Measurements from ENCODE around the gene ZNF235.

The ZNF235 gene

DNA sequence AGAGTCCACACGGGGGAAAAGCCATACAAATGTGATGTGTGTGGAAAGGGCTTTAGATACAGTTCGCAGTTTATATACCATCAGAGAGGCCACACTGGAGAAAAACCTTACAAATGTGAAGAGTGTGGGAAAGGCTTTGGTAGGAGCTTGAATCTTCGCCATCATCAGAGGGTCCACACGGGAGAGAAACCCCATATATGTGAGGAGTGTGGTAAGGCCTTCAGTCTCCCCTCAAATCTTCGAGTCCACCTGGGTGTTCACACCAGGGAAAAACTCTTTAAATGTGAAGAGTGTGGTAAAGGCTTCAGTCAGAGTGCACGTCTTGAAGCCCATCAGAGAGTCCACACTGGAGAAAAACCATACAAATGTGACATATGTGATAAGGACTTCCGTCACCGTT, 68.4 kb downstream of the ZNF235 start:
- POLR2A ChIA-PET: no interaction called here
- DNase-seq (ENCODE audit: extremely low spot score): no peak
- TF ChIP-seq HDGF (IDR thresholded peaks at IDR 0.05; ENCODE audit: borderline replicate concordance): no peak
- TF ChIP-seq FOXM1 (IDR thresholded peaks at IDR 0.05; ENCODE audit: borderline replicate concordance): no peak
- no peak for TF ChIP-seq NFRKB (IDR thresholded peaks at IDR 0.05)
- no peak for TF ChIP-seq SP1 (IDR thresholded peaks at IDR 0.05)
- TF ChIP-seq TARDBP (IDR thresholded peaks at IDR 0.05): no peak
- no peak for TF ChIP-seq ELF4 (IDR thresholded peaks at IDR 0.05)
- TF ChIP-seq ZNF384 (IDR thresholded peaks at IDR 0.05): no peak
- TF ChIP-seq CTBP1 (IDR thresholded peaks at IDR 0.05; ENCODE audit: borderline replicate concordance): no peak
- TF ChIP-seq LEF1 (IDR thresholded peaks at IDR 0.05; ENCODE audit: borderline replicate concordance): no peak
- TF ChIP-seq PKNOX1 (IDR thresholded peaks at IDR 0.05): no peak
- TF ChIP-seq L3MBTL2 (conservative IDR thresholded peaks at IDR 0.05): no peak
- no peak for TF ChIP-seq SUZ12 (IDR thresholded peaks at IDR 0.05)
- CTCF ChIA-PET: no interaction called here
